Measurements from ENCODE around the gene WNK2.
"Not testable (repeated sequence)": the region's sequence is repeated elsewhere in the genome, so short reads cannot be mapped to it uniquely, and the experiment has no call there.

The WNK2 gene

DNA sequence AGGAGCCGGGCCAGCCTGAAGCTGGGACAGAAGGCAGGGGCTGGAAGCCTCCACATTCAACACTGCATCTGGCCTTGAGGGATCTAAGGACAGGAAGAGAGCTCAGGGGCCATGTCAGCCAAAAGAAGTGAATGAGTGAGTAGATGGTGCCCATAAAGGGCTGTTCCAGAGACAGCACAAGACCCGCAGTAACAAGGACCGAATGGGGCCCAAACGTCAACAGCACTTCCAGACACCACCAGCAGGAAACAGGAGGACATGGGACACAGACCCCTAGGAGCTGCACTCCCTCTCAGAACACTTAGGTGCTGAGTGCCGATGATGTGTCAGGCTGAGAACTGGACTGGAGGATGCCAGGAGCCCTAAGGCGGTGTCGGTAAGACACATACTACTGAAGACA lies 152.8 kb downstream of the WNK2 start:
- no peak for DNase-seq
- TF ChIP-seq POLR2A (IDR thresholded peaks at IDR 0.05; ENCODE audit: low read length) (no peak), GATA1 (IDR thresholded peaks at IDR 0.05; ENCODE audit: low read depth, low read length) (no peak)

DNA sequence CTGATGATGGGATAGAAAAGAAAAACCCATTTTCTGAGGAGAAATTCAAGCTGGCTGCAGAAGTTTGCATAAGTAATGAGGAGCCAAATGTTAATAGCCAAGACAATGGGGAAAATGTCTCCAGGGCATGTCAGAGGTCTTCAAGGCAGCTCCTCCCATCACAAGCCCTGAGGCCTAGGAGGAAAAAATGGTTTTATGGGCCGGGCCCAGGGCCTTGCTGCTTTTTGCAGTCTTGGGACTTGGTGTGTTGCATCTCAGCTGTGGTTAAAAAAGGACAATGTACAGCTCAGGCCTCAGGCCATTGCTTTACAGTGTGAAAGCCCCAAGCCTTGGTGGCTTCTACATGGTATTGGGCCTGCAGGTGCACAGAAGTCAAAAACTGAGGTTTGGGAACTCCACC lies 154.3 kb downstream of the WNK2 start:
- DNase-seq, result not testable (repeated sequence)

DNA sequence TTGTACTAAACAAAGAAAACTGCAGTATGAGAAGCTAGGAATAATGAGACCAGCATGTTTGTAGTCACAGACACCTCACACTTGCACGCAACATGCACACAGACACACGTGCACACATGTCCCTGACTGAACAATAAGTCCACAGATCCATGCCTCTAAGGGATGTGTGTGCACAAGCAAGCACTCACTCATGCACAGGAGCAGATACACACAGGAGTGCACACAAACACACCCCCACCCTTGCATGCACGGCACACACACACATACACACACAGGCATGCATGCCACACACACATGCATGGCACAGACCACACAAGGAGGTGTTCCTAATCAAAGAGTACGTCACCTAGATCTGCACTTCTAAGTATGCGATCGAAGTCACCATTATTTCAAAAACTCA lies 156.2 kb downstream of the WNK2 start:
- no peak for TF ChIP-seq GATA1 (IDR thresholded peaks at IDR 0.05; ENCODE audit: low read depth, low read length)
- TF ChIP-seq POLR2A (IDR thresholded peaks at IDR 0.05; ENCODE audit: low read length), result no peak
- no peak for DNase-seq

DNA sequence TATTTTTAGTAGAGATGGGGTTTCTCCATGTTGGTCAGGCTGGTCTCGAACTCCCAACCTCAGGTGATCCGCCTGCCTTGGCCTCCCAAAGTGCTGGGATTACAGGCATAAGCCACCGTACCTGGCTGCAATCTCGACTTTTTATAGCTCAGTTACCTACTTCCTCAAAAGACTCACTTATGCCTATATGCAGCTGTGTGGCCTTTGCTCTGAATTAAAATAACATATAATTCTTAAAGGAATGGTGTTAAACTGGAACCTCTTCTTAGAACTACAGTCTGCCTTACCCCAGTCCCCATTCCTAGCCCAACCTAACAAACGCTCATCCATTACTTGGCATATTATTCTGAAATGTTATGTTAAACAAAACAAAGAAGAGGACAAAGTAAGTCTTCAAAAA lies 157.9 kb downstream of the WNK2 start:
- not testable (repeated sequence) for DNase-seq

DNA sequence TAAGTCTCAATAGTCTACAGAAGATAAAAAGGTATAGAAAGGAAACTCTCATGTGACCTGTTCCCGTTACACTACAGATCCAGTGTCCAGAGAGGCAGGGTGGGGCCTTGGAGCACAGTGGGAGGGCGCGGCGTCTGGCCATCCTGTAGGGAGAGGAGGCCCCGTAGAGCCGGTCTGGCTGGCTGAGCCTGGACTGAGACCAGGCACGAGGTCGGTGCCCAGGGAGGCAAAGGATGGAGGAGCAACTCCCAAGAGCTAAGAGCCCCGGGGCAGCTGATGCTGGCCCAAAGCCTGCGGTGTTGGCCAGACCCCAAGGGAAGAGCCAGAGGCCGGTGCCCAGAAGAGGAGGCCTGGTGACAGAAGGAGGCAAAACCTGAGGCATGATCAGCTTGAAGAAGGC lies 158.5 kb downstream of the WNK2 start:
- not testable (repeated sequence) for DNase-seq

DNA sequence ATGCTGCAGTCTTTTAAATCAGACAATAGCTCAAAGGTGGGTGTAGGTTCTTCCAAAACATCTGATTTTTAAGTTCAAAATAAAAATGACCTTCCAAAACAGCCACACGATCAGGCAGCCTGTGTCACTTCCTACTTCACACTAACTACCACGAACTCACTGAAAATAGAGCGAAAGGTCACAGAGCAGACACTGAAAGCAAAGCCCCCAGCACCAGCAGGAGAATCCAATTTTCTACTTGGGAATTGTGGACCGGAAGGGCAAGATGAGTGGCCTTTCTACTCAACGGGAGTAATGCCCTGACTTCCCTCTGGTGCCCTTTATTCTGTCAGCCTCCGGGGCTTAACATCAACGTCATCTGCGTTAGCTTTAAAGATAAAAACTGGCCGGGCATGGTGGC lies 159.7 kb downstream of the WNK2 start:
- DNase-seq, result no peak
- TF ChIP-seq POLR2A (IDR thresholded peaks at IDR 0.05; ENCODE audit: low read length), result no peak
- TF ChIP-seq GATA1 (IDR thresholded peaks at IDR 0.05; ENCODE audit: low read depth, low read length), result no peak

DNA sequence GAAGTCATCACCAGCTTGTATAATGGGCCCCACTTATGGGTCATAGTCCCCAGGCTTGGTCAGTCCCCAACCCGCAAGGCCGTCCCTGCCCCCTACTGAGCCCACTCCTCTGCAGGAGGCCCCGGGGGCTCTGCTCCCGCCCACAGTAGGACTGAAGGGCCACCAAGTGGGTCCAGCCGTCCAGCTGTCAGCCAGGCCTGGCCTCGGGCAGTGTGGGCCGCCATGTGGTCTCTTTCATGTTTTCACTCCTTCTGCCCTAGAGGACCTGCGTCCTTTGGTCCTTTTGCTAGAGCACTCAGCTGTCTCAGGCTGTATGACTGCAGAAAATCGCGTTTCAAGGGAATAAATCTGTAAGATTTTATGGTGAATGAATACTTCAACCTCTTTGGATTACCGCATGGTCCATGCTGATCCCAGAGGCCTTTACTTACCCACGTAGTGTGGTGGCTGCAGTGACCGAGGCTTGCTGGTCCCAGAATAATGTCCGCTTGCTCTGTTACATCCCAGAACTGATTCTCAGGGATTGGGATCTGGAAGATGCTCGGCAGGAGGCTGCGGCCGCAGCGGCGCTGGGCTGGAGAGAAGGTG lies 161.8 kb downstream of the WNK2 start:
- DNase-seq, result no peak
- no peak for TF ChIP-seq POLR2A (IDR thresholded peaks at IDR 0.05; ENCODE audit: low read length)
- no peak for TF ChIP-seq GATA1 (IDR thresholded peaks at IDR 0.05; ENCODE audit: low read depth, low read length)

DNA sequence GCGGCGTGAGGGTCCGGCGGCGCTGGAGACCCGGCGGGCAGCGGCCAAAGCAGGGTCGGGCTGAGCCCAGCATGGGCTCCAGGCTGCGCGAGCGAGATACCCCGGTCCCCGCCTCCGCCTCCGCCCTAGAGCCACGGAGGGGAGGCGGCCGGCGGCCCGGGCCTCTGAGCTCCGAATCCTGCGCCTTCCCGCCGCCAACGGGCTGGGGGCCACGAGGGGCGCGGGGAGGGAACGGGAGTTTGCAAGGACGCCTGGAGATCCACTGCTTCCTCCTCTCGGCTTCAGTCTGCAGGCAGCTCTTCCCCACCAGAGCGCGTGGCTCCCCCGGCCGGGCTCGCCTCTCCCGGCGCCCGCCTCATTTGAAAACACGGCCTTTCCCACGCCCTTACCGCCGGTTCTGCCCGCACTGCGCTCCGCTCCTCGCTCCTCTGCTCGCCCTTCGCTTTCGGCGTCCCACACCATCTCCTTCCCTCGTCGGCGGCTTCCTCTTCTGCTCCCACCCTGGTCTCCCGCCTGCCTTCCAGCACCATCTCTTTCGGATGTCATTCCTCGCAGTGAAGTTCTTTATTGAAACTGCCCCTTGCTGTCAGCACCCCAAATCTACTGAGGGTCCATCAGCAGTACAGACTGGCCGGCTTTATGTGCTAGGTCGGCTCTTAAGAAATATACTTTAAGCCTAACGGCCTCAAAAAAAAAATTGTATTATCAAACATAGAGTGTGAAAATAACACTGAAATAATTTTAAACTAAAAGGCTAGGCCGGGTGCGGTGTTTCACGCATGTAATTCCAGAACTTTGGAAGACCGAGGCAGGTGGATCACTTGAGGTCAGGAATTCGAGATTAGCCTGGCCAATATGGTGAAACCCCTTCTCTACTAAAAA lies 162.5 kb downstream of the WNK2 start:
- no peak for TF ChIP-seq GATA1 (IDR thresholded peaks at IDR 0.05; ENCODE audit: low read depth, low read length)
- TF ChIP-seq POLR2A (IDR thresholded peaks at IDR 0.05; ENCODE audit: low read length), result no peak
- no peak for DNase-seq

DNA sequence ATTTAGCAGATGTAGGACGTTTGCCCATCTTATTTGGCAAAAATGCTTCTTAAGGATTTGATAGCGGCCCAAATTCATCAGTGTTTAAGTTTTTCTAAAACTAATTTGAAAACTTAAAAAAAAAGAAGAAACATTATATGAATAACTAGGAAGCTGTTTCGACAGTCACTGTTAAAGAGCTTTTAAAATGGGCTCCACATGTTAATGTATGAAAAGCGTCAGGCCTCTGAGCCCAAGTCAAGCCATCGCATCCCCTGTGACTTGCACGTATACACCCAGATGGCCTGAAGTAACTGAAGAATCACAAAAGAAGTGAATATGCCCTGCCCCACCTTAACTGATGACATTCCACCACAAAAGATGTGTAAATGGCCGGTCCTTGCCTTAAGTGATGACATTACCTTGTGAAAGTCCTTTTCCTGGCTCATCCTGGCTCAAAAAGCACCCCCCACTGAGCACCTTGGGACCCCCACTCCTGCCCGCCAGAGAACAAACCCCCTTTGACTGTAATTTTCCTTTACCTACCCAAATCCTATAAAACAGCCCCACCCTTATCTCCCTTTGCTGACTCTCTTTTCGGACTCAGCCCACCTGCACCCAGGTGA lies 163.5 kb downstream of the WNK2 start:
- DNase-seq, result not testable (repeated sequence)

DNA sequence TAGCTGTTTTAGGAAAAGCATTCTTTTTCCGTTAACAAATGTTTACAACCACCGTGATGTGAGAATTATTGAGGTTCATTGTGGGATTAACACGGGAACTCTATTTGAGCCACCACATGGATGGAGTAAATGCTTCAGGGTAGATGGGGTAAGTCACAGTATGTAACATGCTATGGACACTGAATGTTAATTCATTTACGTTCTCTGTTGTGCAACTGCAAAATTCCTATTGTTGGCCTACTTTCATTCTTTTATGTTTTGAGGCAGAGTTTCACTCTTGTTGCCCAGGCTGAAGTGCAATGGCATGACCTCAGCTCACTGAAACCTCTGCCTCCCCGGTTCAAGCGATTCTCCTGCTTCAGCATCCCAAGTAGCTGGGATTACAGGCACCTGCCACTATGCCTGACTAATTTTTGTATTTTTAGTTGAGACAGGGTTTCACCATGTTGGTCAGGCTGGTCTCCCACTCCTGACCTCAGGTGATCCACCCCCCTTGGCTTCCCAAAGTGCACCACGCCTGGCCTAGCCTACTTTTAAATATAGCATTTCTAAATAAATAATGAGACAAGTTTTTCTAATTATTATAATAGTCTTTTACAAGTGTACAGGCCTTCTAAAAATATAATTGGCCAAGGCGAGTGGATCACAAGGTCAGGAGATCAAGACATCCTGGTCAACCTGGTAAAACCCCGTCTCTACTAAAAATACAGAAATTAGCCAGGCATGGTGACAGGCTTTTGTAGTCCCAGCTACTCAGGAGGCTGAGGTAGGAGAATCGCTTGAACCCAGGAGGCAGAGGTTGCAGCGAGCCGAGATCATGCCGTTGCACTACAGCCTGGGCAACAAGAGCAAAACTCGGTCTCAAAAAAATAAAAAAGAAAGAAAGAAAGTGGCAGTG lies 169.7 kb downstream of the WNK2 start:
- DNase-seq, result not testable (repeated sequence)

DNA sequence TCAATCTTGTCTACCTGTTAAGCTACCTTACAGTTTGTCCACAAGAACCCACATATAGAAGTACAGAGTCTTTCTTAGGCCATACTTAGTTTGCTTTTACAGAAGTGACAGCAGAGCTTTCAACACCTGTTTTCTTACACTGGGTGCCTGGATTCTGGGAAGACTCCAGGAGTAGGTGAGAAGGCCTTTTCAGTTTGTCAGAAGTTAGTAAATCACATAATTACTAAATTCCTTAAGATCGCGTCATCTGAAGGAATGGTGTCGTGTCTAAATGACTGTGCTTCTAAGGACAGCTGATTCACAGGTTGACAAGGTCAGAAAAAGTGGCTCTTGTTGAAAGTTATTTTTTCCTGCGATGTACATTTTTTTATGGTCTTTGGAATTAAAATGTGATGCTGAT lies 170.5 kb downstream of the WNK2 start:
- no peak for DNase-seq
- no peak for TF ChIP-seq GATA1 (IDR thresholded peaks at IDR 0.05; ENCODE audit: low read depth, low read length)
- no peak for TF ChIP-seq POLR2A (IDR thresholded peaks at IDR 0.05; ENCODE audit: low read length)

DNA sequence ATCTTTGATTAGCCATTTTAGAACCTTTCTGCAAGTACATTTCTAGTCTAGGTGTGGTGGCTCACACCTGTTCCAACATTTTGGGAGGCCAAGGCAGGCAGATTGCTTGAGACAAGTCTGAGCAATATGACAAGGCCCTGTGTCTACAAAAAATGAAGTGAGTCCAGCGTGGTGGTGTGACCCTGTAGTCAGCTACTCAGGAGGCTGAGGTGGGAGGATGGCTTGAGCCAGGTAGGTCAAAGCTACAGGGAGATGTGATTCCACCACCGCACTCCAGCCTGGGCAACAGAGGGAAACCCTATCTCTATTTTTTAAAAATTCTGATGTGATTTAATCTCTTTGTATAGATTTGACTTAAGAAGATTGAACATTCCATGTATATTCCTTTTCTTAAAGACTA lies 171.9 kb downstream of the WNK2 start:
- TF ChIP-seq GATA1 (IDR thresholded peaks at IDR 0.05; ENCODE audit: low read depth, low read length), result no peak
- TF ChIP-seq POLR2A (IDR thresholded peaks at IDR 0.05; ENCODE audit: low read length), result no peak
- no peak for DNase-seq

DNA sequence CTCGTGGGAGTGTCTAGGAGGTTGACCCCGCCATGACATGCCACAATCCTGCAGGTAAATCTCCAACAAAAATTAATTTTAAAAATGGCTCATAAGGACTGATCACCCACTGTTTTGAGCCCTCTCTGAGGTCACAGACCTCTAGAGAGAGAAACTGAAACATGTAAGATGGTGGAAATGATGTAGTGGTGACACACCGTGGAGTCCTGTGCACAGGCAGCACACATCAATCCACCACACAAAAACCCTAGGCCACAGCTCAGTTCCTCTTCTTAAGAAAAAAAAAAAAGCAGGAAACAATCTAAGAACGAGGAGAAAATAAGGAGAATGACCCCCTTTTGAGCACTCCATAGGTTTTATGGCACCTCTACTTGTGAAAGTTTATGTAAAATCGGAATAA lies 173.7 kb downstream of the WNK2 start:
- DNase-seq, result no peak

DNA sequence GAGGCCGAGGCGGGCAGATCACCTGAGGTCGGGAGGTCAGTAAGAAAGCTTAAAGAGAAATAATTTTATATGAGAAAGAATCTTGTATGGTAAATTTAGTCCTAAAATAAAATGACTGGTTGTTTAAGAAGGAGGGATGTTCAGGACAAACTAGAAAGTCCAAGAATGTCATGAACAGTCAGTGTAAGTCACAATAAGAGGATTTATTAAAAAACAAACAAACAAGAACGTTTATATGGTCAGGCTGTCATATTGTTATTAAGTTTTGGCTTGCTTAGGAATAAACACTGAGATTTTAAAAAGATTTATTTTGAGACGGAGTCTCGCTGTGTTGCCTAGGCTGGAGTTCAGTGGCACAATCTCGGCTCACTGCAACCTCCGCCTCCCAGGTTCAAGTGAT lies 176.0 kb downstream of the WNK2 start:
- not testable (repeated sequence) for DNase-seq

More for the DNA sequence above, 173.7 kb downstream of the WNK2 start:
- TF ChIP-seq POLR2A (IDR thresholded peaks at IDR 0.05; ENCODE audit: low read length), result no peak
- no peak for TF ChIP-seq GATA1 (IDR thresholded peaks at IDR 0.05; ENCODE audit: low read depth, low read length)

DNA sequence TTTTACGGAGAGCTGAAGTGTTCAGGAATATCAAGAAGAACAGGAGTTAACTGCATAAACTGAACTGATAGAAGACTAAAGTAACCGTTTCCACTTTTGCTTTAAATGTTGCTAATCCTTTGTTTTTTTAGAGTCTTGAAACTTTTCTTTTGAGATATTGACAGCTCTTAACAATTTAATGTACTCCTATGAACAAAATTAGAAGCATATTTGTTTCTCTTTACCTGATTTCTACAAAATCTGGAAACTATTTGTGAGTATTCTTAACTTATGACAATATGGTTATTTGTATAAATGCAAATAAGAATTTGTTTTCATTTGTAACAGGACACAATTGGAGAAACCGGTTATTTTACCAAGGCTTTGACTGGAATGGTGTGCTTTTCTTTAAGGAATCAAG lies 178.1 kb downstream of the WNK2 start:
- DNase-seq, result no peak
- no peak for TF ChIP-seq POLR2A (IDR thresholded peaks at IDR 0.05; ENCODE audit: low read length)
- no peak for TF ChIP-seq GATA1 (IDR thresholded peaks at IDR 0.05; ENCODE audit: low read depth, low read length)
